H1 (cell line): ENCODE results near the gene EIF4A2. TPM values are rescaled to one million over a fixed set of nuclear protein-coding genes. Genes with fewer than 3 reads are reported as not detected.
A peak's percentile ranks its signal among the peaks of the same experiment; 100 is the strongest.

ENCODE experiments used
- CTCF ChIA-PET: fragments of 300-600 bp; sonication (Branson Sonifier 250); formaldehyde crosslinking; loops from one replicate; lab custom pipeline; 2021; ENCODE audit not compliant: partially characterized antibody; lab: Charles Lee
- POLR2A ChIA-PET: fragments of 300-600 bp; sonication (Branson Sonifier 250); formaldehyde crosslinking; loops from one replicate; lab custom pipeline; 2021; ENCODE audit warnings: inconsistent platforms; ENCODE audit not compliant: partially characterized antibody; lab: Charles Lee
- DNase-seq, 2 experiments: peaks; one replicate each; pipeline versions ENCODE4 v3.0.0 to v3.0.0-alpha.2; 2010 to 2022; ENCODE audit warnings: low spot score in 2 of 2, low read depth in 1 of 2, mixed read lengths in 1 of 2
- FAIRE-seq: peaks from 2 replicates; lab custom pipeline; 2011; peaks lifted over from hg19 to GRCh38; lab: Jason Lieb, UNC
- H2AFZ ChIP-seq: 2 replicates; pipeline ENCODE4 v1.8.1; 2012; ENCODE audit warnings: low read length, inconsistent platforms
- H2AK5ac ChIP-seq: 2 replicates; pipeline ENCODE4 v1.6.1; 2013; ENCODE audit warnings: low read depth, low read length
- H2BK120ac ChIP-seq: replicated peaks from 2 replicates; pipeline ENCODE3; 2013; ENCODE audit warnings: low read depth, low read length, inconsistent platforms
- H2BK12ac ChIP-seq: 2 replicates; pipeline ENCODE4 v1.6.1; 2013; ENCODE audit warnings: low read depth, low read length
- H2BK15ac ChIP-seq: 2 replicates; pipeline ENCODE4 v1.6.1; 2013; ENCODE audit warnings: low read length
- H2BK20ac ChIP-seq: 2 replicates; pipeline ENCODE4 v1.6.1; 2013; ENCODE audit warnings: low read length
- H2BK5ac ChIP-seq: 2 replicates; pipeline ENCODE4 v1.6.1; 2013; ENCODE audit warnings: low read depth, low read length
- H3K14ac ChIP-seq: 2 replicates; pipeline ENCODE4 v1.6.1; 2013; ENCODE audit warnings: inconsistent platforms; ENCODE audit not compliant: insufficient read length
- H3K18ac ChIP-seq: 2 replicates; pipeline ENCODE4 v1.6.1; 2013; ENCODE audit warnings: low read length; ENCODE audit errors: extremely low read depth
- H3K23ac ChIP-seq: 2 replicates; pipeline ENCODE4 v1.6.1; 2013; ENCODE audit warnings: inconsistent platforms; ENCODE audit not compliant: insufficient read length
- H3K23me2 ChIP-seq: 2 replicates; pipeline ENCODE4 v1.6.1; 2013; ENCODE audit warnings: low read depth, low read length
- H3K27ac ChIP-seq: 2 replicates; pipeline ENCODE4 v1.6.1; 2011; ENCODE audit warnings: low read depth, low read length, inconsistent platforms
- H3K27me3 ChIP-seq, 4 experiments: replicated peaks in 1 of 4; 1 replicate in 1 of 4; 2 replicates in 3 of 4; pipeline versions ENCODE4 v1.6.1 to v1.8.1; 2011 to 2013; ENCODE audit warnings: low read length in 3 of 4, mild to moderate bottlenecking in 3 of 4, inconsistent platforms in 2 of 4, mixed read lengths in 2 of 4, moderate library complexity in 1 of 4; ENCODE audit not compliant: control insufficient read depth in 3 of 4, insufficient read depth in 3 of 4; ENCODE audit errors: extremely low read depth in 1 of 4
- H3K36me3 ChIP-seq, 4 experiments: 2 replicates each; pipeline versions ENCODE4 v1.6.1 to v1.8.1; 2011 to 2013; ENCODE audit warnings: mild to moderate bottlenecking in 4 of 4, low read length in 3 of 4, moderate library complexity in 2 of 4, control low read depth in 1 of 4, inconsistent platforms in 1 of 4; ENCODE audit not compliant: insufficient read depth in 4 of 4, control insufficient read depth in 2 of 4
- H3K4ac ChIP-seq: replicated peaks from 2 replicates; pipeline ENCODE3; 2013; ENCODE audit warnings: low read length, low read depth, mixed read lengths, inconsistent platforms; ENCODE audit not compliant: insufficient read length
- H3K4me1 ChIP-seq, 4 experiments: replicated peaks in 1 of 4; 1 replicate in 1 of 4; 2 replicates in 3 of 4; pipeline versions ENCODE4 v1.6.1 to v1.8.1; 2011 to 2013; ENCODE audit warnings: low read length in 3 of 4, inconsistent platforms in 2 of 4, mixed read lengths in 1 of 4; ENCODE audit not compliant: insufficient read depth in 4 of 4, control insufficient read depth in 3 of 4
- H3K4me2 ChIP-seq, 2 experiments: 2 replicates each; pipeline versions ENCODE4 v1.6.1 to v1.8.1; 2011 to 2013; ENCODE audit warnings: low read depth in 2 of 2, low read length in 2 of 2, control low read depth in 1 of 2, inconsistent platforms in 1 of 2, mild to moderate bottlenecking in 1 of 2; ENCODE audit not compliant: insufficient read depth in 1 of 2
- H3K4me3 ChIP-seq, 4 experiments: fragments of 200-600, 300-600 bp in 1 of 4; sonication (generic), shearing (Covaris generic), sonication (Bioruptor Twin) in 1 of 4; 2 replicates each; pipeline versions ENCODE4 v1.5.1 to v1.8.1; 2011 to 2016; ENCODE audit warnings: low read length in 4 of 4, low read depth in 3 of 4, control low read depth in 2 of 4, inconsistent platforms in 2 of 4, mild to moderate bottlenecking in 2 of 4, mixed read lengths in 1 of 4, moderate library complexity in 1 of 4; ENCODE audit not compliant: insufficient read depth in 2 of 4; ENCODE audit errors: extremely low read depth in 1 of 4
- H3K56ac ChIP-seq: replicated peaks from 2 replicates; pipeline ENCODE3; 2013; ENCODE audit warnings: low read depth, mild to moderate bottlenecking, mixed read lengths, low read length, inconsistent platforms; ENCODE audit not compliant: insufficient read length
- H3K79me1 ChIP-seq: 2 replicates; pipeline ENCODE4 v1.6.1; 2013; ENCODE audit warnings: low read depth, low read length, control low read depth
- H3K79me2 ChIP-seq, 2 experiments: 2 replicates each; pipeline versions ENCODE4 v1.6.1 to v1.8.1; 2012 to 2013; ENCODE audit warnings: low read length in 2 of 2, mild to moderate bottlenecking in 2 of 2, inconsistent platforms in 1 of 2; ENCODE audit not compliant: insufficient read depth in 2 of 2, control insufficient read depth in 1 of 2
- H3K9ac ChIP-seq, 4 experiments: replicated peaks in 1 of 4; 1 replicate in 1 of 4; 2 replicates in 3 of 4; pipeline versions ENCODE4 v1.6.1 to v1.8.1; 2011 to 2013; ENCODE audit warnings: low read depth in 3 of 4, low read length in 3 of 4, control low read depth in 2 of 4, mild to moderate bottlenecking in 2 of 4, moderate library complexity in 2 of 4, inconsistent platforms in 1 of 4; ENCODE audit errors: extremely low read depth in 1 of 4
- H3K9me3 ChIP-seq, 2 experiments: 2 replicates each; pipeline versions ENCODE4 v1.6.1 to v1.8.1; 2012 to 2013; ENCODE audit warnings: mild to moderate bottlenecking in 2 of 2, moderate library complexity in 2 of 2, control low read depth in 1 of 2, inconsistent platforms in 1 of 2, low read depth in 1 of 2, low read length in 1 of 2, mixed read lengths in 1 of 2; ENCODE audit not compliant: insufficient read depth in 2 of 2
- H4K20me1 ChIP-seq, 2 experiments: replicated peaks in 1 of 2; 2 replicates each; pipeline versions ENCODE3 to v1.8.1; 2011 to 2013; ENCODE audit warnings: inconsistent platforms in 2 of 2, low read length in 2 of 2, mild to moderate bottlenecking in 1 of 2; ENCODE audit not compliant: insufficient read depth in 2 of 2, control insufficient read depth in 1 of 2
- H4K5ac ChIP-seq: 2 replicates; pipeline ENCODE4 v1.6.1; 2013; ENCODE audit warnings: low read length, low read depth, mixed read lengths, inconsistent platforms; ENCODE audit not compliant: insufficient read length
- H4K8ac ChIP-seq: 2 replicates; pipeline ENCODE4 v1.8.0; 2013; ENCODE audit warnings: mild to moderate bottlenecking, moderate library complexity, low read length, inconsistent platforms; ENCODE audit not compliant: insufficient read depth; ENCODE audit errors: extremely low read depth
- H4K91ac ChIP-seq: replicated peaks from 2 replicates; pipeline ENCODE3; 2013; ENCODE audit warnings: low read length, mixed read lengths, inconsistent platforms; ENCODE audit not compliant: insufficient read length
- BCL11A ChIP-seq, 2 experiments: IDR thresholded peaks; one replicate each; pipeline ENCODE4 v1.6.1; 2011; ENCODE audit warnings: low read depth in 2 of 2, low read length in 2 of 2, mild to moderate bottlenecking in 2 of 2
- CBX5 ChIP-seq: fragments of 300-800, 300-1000 bp; sonication (generic); IDR thresholded peaks from 2 replicates; pipeline ENCODE4 v1.7.1; 2016; ENCODE audit warnings: antibody characterized with exemption, low read length, low read depth
- CBX8 ChIP-seq: fragments of 300-800, 300-1000 bp; sonication (generic); IDR thresholded peaks from 2 replicates; pipeline ENCODE4 v1.7.1; 2016; ENCODE audit warnings: low read depth, low read length, borderline replicate concordance
- CHD2 ChIP-seq: IDR thresholded peaks from 2 replicates; pipeline ENCODE4 v1.6.1; 2012; ENCODE audit warnings: low read length, improper control_type of control experiment
- CTBP2 ChIP-seq: IDR thresholded peaks from 2 replicates; pipeline ENCODE4 v1.7.0; 2011; ENCODE audit warnings: borderline replicate concordance, mild to moderate bottlenecking, moderate library complexity, mixed read lengths, low read length; ENCODE audit not compliant: insufficient read depth, insufficient read length
- EP300 ChIP-seq, 2 experiments: IDR thresholded peaks; 1 replicate in 1 of 2; 2 replicates in 1 of 2; pipeline ENCODE4 v1.6.1; 2011 to 2012; ENCODE audit warnings: low read depth in 2 of 2, low read length in 2 of 2, mild to moderate bottlenecking in 2 of 2, borderline replicate concordance in 1 of 2, inconsistent platforms in 1 of 2, moderate library complexity in 1 of 2
- EZH2 ChIP-seq: fragments of 200-600 bp; sonication (generic); IDR thresholded peaks from 2 replicates; pipeline ENCODE4 v1.7.1; 2012; ENCODE audit warnings: low read depth, mild to moderate bottlenecking, moderate library complexity, low read length, inconsistent platforms; ENCODE audit not compliant: severe bottlenecking
- JUN ChIP-seq: IDR thresholded peaks from 2 replicates; pipeline ENCODE4 v1.6.1; 2011; ENCODE audit warnings: low read depth, mild to moderate bottlenecking, improper control_type of control experiment, low read length
- POU5F1 ChIP-seq: IDR thresholded peaks from 2 replicates; pipeline ENCODE4 v1.6.1; 2011; ENCODE audit warnings: low read depth, mild to moderate bottlenecking, low read length, moderate library complexity
- RFX5 ChIP-seq: IDR thresholded peaks from 2 replicates; pipeline ENCODE4 v1.6.1; 2011; ENCODE audit warnings: low read depth, low read length, improper control_type of control experiment, borderline replicate concordance
- RXRA ChIP-seq: IDR thresholded peaks from 2 replicates; pipeline ENCODE4 v1.6.1; 2011; ENCODE audit warnings: low read depth, mild to moderate bottlenecking, low read length, moderate library complexity; ENCODE audit not compliant: insufficient read depth
- SIRT6 ChIP-seq: IDR thresholded peaks from one replicate; pipeline ENCODE4 v1.7.1; 2012; ENCODE audit warnings: low read length, inconsistent platforms
- SP2 ChIP-seq: IDR thresholded peaks from 2 replicates; pipeline ENCODE4 v1.6.1; 2012; ENCODE audit warnings: mild to moderate bottlenecking, low read length, inconsistent platforms
- SUZ12 ChIP-seq: fragments of 200-600 bp; sonication (generic); IDR thresholded peaks from 2 replicates; pipeline ENCODE4 v1.6.1; 2012; ENCODE audit warnings: mild to moderate bottlenecking, inconsistent platforms, low read length, moderate library complexity, mixed read lengths
- TAF1 ChIP-seq: IDR thresholded peaks from 2 replicates; pipeline ENCODE4 v1.6.1; 2011; ENCODE audit warnings: mild to moderate bottlenecking, low read depth, low read length
- WGBS, 2 experiments: shearing (Covaris generic) in 1 of 2; methylation state at CpG; one replicate each; pipeline versions ENCODE4 v1.1.6 to v1.1.7; 2013 to 2015; ENCODE audit warnings: low lambda C conversion rate in 2 of 2, mixed read lengths in 2 of 2, inconsistent platforms in 1 of 2, low coverage in 1 of 2, missing lambda C conversion rate in 1 of 2; ENCODE audit not compliant: insufficient replicate concordance in 2 of 2, insufficient coverage in 1 of 2, insufficient read length in 1 of 2; ENCODE audit errors: extremely low coverage in 1 of 2, missing lambda C conversion rate in 1 of 2; 5-methylcytosine and 5-hydroxymethylcytosine counted together
- polyA plus RNA-seq, 7 experiments: library from polyadenylated mRNA; depleted of rRNA in 3 of 7; stranded (reverse) in 5 of 7; unstranded in 2 of 7; fragments of >200 nt in 5 of 7; fragments of 200-250 nt in 2 of 7; gene quantifications; 1 replicate in 5 of 7; 2 replicates in 1 of 7; 4 replicates in 1 of 7; pipeline versions ENCODE4 v1.2.1 to v1.2.3, GENCODE V29; 2011 to 2013; ENCODE audit warnings: missing spikeins in 2 of 7, mixed read lengths in 2 of 7
- total RNA-seq: library from RNA; stranded (reverse); fragmentation: NEBNext Ultra II Directional; extraction: Animal tissue kit (Norgen Biotek cat#: 25700); gene quantifications from 2 replicates; pipeline ENCODE4 v1.2.1, GENCODE V29; 2021

Gene EIF4A2
- total and polyA plus RNA-seq, 2 of the 8 experiments (the other 6 are each of a cell fraction or from before 2014, with no cell fraction given): 527 to 604 TPM

DNA sequence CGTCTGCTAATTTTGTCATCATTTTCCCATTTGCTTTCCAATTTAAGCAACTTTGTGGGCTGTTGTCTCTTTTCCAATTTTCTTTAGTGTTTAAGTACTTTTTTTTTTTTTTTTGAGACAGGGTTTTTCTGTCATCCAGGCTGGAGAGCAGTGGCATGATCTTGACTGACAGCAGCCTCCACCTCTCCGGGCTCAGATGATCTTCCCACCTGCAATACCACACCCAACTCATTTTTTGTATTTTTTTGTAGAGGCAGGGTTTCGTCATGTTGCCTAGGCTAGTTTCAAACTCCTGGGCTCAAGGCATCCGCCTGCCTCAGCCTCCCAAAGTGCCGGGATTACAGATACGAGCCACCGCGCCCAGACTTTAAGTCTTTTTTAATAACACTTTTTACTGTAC is 26.2 kb upstream of the EIF4A2 start:
- no peak overlapping the region for H2AK5ac ChIP-seq
- no peak overlapping the region for H3K4me2 ChIP-seq
- H2AFZ ChIP-seq: 0 out of 2 replicates have a peak overlapping the region, but pooled peaks have one; percentile 34
- H3K4me1 ChIP-seq: peaks cover 0 to 2% (median 0%) of the 10 kb centered on the region in 4 experiments; a peak in 2 of 7 replicates
- no peak overlapping the region for H4K8ac ChIP-seq
- H2BK15ac ChIP-seq: no peak overlapping the region
- no peak overlapping the region for H3K4me3 ChIP-seq
- H4K20me1 ChIP-seq: no peaks in the 10 kb centered on the region
- H4K91ac ChIP-seq: no peak overlapping the region
- no peak overlapping the region for H3K9ac ChIP-seq
- no peak overlapping the region for H3K27ac ChIP-seq
- no peak overlapping the region for H3K14ac ChIP-seq
- no peaks in the 10 kb centered on the region for H3K27me3 ChIP-seq
- no peak overlapping the region for H3K18ac ChIP-seq
- H3K36me3 ChIP-seq: no peaks in the 10 kb centered on the region
- H2BK12ac ChIP-seq: no peak overlapping the region
- no peak overlapping the region for H3K23ac ChIP-seq
- H3K79me2 ChIP-seq: no peaks in the 10 kb centered on the region
- no peak overlapping the region for H3K4ac ChIP-seq
- no peak overlapping the region for H4K5ac ChIP-seq
- H3K56ac ChIP-seq: no peak overlapping the region
- no peak overlapping the region for H2BK120ac ChIP-seq
- no peaks in the 10 kb centered on the region for H3K9me3 ChIP-seq
- no peak overlapping the region; the same call in 1 of the 2 replicates for H2BK5ac ChIP-seq
- FAIRE-seq: no peak
- no peaks in the 10 kb centered on the region for H3K79me1 ChIP-seq
- WGBS, 2 experiments: 91% methylated on average over 8 of the region's 8 CpGs; no CpG with 5 or more reads in 1 of the 2 experiments
- H2BK20ac ChIP-seq: no peak overlapping the region
- ChIA-PET POLR2A (interaction anchor here (0.9 kb wide), 1 partner anchor 26 kb away, joined by 6 read pairs; the partner anchor contains the start of gene EIF4A2), CTCF (interaction anchor here (0.7 to 1.3 kb wide), 3 partner anchors 105 to 142 kb away, joined by 3 to 4 read pairs (median 4); no protein-coding TSS in a partner anchor)
- no peaks in the 10 kb centered on the region for H3K23me2 ChIP-seq
- DNase-seq: no peak
- TF ChIP-seq SUZ12 (no peak), CTBP2 (no peak), RXRA (no peak), CBX5 (no peak), SIRT6 (no peak), TAF1 (no peak), CBX8 (no peak), EP300 (IDR thresholded peaks at IDR 0.05; ENCODE audit: borderline replicate concordance in 1 of 2, low read depth in 2 of 2, low read length in 2 of 2) (no peak), POU5F1 (no peak), SP2 (no peak), RFX5 (no peak), EZH2 (no peak), BCL11A (IDR thresholded peaks at IDR 0.05; ENCODE audit: low read depth in 2 of 2, low read length in 2 of 2) (no peak), JUN (no peak), CHD2 (no peak)
